Hematopoietic multipotent progenitor cell (in vitro differentiated cells): ENCODE results near the gene SLC1A7. TPM values are rescaled to one million over a fixed set of nuclear protein-coding genes. Genes with fewer than 3 reads are reported as not detected.

Source experiments
- DNase-seq, 3 donors: peaks; one replicate each; pipeline ENCODE4 v3.0.0-alpha.2; 2011 to 2015; ENCODE audit warnings: low read depth in 2 of 3, low spot score in 2 of 3
- total RNA-seq: library from RNA; depleted of rRNA; stranded (reverse); fragments of >200 nt; gene quantifications from one replicate; pipeline ENCODE4 v1.2.3, GENCODE V29; 2012

Gene SLC1A7
- total RNA-seq, 1 donor = not detected

DNA sequence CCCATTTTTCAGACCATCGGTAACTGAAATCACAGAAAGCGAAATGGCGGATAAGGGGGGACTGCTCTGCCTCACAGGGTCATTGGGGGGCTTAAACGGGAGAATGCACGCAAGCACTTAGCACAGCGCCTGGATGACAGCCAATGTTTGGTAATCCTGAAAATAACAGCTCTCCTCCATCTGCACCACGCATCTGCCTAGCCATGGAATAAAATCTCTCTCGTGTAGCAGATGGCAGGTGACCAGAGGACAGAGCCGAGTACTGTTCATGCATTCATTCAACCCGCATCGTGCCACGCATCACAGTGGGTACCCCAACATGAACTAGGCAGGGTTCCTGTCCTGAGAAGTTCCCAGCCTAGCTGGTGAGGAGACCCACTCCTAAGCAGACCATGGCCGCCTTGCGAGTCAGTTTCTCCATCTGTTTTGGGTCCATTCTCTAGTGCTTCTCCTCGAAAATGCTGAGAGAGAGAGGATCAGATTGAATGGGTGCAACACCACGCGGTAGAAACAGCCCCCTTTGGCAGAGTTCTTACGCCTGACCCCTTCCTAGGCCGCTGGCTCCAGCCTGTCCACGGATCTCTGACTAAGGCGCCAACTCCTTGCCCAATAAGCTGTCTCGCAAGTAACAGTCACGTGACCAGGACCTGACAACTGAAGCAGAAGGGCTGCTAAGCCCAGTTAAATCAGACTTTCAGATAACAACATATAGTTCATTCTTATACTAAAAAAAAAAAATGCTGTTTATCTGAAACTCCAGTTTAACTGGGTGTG, 7.3 kb downstream of the SLC1A7 start:
- no peak for DNase-seq

- DNase-seq = no peak
Observed at GRCh38 chr1:53134042-53134485, 8.4 kb downstream of the SLC1A7 start.

DNA sequence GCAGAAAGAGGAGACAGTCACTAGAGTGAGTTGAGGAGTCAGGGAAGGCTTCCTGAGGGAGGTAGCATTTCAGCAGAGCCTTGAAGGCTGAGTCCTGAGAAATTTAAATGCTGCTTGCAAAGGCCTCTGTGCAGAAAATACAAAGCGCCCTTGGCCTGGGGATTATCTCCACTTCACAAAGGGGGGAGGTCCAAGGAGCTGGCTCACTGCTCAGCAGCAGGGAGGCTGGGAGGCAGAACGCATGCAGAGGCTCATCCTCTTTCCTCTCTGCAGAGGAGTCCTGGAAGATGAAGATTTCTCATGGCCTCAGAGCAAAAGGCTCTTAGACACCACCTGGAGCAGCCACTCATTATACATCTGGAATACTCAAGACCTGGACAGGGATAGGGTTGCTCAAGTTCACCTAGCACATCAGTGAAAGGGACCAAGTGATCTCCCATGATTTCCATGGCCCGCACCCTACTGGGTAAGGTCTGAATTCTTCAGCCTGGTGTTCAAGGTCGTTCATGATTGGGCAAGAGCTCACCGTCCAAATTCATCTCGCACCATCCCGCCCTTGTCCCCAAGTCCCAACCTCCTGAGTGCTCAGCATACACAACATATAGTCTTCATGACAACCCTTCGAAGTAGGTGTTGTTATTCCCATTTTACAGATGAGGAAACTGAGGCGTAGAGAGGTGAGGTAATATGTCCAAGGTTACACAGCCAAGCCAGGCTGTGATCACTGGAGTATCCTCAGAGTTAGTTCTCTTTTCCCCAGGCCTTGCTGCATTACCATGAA, 9.0 kb downstream of the SLC1A7 start:
- no peak for DNase-seq

DNA sequence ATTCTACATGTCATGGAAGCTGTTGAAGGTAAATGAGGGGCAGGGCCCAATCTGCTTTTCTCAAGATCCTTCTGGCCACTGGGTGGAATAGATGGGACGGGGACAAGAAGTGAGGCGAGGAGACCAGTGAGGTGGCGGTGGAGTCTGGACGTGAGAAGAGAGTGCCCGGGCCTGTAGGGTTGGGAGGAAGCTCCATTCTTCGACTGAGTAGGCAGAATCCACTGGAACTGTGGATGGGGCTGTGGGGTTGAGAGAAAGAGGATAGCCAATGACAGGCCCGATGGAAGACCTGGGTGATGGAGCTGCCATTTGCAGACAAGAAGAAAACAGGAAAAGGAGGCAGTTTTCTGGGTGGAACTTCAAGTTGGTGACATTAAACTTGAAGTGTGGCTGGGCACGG, 10.3 kb downstream of the SLC1A7 start:
- DNase-seq = no peak

DNA sequence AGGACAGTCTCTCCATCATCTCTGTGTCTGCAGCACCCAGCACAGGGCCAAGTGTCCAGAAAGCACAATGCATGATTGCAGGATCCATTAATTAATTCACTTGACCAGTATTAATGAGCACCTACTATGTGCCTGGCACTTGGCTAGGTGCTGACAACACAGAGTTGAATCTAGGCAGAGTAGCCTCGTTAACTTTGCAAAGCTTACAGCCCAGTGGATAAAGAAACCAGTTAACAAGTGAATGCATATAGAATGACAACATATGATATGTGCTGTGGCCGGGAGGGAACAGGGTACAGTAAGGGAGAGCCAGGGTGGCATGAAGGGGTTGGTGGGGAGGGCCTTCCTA, 10.9 kb downstream of the SLC1A7 start:
- DNase-seq = no peak

- no peak for DNase-seq
Observed at GRCh38 chr1:53130878-53131589, 11.4 kb downstream of the SLC1A7 start.

DNA sequence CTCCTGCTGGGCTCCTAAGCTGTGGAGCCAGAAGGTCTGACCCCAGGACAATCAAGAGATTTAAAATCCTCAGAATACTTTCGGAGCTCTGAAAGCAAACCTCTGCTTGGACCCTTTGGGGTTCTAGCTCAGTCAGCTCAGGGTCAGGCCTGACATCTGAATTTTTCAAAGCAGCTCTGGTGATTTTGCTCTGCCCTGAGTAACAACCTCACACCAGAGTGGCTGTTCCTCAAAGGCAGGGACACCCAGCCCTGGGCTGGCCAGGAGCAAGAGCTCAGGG, 11.9 kb downstream of the SLC1A7 start:
- DNase-seq = no peak

- DNase-seq = no peak
Observed at GRCh38 chr1:53129891-53130597, 12.4 kb downstream of the SLC1A7 start.

DNA sequence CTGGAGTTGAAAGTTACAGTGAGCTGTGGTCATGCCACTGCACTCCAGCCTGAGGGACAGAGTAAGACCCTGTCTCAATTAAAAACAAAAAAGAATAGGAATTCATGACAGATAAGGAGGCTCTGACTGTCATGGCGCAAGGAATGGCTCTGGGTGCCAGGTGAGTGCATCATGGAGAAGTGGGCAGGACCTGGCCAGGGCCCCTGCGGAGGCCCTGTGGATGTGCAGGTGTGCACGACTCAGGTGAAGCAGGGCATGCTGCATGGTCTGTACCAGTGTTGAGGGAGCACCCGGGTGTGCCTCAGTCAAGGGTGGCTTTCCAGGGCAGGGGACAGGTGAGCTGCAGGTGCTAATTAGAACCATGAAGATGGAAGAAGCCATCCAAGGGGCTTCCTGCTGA, 14.0 kb downstream of the SLC1A7 start:
- DNase-seq = no peak

DNA sequence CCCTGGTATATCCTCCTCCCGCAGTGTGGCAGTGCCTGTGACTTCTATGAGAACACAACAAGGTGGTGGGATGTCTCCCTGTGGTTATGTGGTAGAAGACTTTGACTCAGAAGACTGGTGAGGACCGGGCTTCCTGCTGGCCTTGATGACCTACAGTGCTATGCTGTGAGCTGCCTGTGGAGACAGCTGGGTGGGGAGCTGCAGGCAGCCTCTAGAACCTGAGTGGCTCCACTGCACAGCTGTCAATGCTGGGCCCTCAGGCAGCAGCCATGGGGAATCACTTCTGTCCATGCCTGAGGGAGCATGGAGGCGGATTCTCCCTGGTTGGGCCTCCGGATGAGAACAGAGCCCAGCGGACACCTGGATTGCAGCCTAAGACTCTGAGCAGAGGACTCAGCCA, 14.9 kb downstream of the SLC1A7 start:
- DNase-seq = no peak

GRCh38 chr1:53126495-53126894, 15.9 kb downstream of the SLC1A7 start:
- DNase-seq = no peak

GRCh38 chr1:53125623-53126360, 16.6 kb downstream of the SLC1A7 start:
- DNase-seq = no peak

DNA sequence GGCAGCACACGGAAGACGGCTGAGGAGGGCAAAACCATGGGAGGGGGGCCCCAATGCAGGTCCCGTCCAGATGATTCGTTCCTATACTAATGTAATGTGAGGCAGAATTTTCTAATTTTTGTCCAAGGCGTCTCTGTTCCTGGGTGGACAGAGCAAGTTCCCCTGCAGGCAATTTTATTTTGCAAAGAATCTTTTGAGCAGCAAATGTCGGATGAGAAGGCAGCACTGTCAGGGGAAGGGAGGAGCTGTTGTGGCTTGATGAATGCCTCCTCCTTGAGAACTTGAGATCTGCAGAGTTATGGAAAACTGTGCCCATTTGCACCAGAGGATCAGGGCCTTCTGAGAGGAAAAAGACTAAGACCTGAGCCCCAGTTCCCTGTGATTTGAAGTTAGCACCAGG, 17.3 kb downstream of the SLC1A7 start:
- DNase-seq = no peak

DNA sequence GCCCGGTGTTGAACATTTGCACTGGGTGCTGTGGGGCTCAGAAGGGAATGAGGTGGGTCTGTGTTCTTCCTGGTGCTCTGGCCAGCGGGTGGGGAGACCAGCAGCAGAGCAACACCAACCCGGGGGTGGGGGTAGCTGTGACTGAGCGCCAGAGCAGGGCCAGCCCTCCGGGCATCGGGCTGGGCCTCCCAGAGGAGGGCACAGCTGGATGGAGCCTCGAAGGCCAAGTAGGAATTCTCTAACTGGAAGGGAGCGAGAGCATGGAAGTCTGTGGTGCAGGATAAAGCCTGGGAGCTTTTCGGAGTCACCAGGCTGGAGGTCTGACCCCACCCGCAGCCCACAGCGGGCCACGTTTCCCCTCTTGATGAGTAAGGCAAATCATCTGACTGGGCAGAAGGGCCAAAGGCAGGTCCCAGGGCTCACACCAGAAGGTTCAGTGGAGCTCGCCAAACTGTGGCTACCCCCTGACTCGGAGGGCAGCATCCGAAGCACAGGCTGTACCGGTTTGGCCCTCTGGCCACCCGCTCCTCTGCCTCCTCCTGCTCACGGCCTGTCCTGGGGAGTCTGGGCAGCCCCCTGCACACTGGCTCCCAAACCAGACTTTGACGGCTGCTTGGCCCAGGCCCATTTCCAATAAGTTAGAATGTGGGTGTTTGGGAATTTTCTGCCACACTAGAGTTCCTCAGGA, 18.8 kb downstream of the SLC1A7 start:
- DNase-seq = no peak

DNA sequence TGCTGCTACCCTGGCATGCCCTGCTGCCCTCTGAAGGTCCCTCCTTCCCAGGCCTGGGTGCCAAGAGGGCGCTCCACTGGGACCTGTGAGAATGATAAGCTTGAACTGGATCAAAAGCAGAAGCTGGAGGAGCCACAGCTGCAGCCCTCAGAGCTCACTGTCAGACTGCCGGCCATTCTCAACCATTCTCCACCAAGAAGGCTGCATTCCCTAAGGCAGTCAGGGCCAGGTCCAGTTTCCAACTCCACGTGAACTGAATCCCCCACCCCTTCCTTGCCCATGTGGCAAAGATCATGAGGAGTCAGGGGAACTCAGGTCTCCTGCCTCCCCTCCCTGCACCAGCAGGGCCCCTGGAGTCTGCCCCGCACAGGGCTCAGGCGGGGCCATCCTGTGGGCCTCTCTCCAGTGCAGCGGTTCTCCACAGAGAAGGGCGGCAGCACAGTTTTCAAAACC, 19.5 kb downstream of the SLC1A7 start:
- no peak for DNase-seq

DNA sequence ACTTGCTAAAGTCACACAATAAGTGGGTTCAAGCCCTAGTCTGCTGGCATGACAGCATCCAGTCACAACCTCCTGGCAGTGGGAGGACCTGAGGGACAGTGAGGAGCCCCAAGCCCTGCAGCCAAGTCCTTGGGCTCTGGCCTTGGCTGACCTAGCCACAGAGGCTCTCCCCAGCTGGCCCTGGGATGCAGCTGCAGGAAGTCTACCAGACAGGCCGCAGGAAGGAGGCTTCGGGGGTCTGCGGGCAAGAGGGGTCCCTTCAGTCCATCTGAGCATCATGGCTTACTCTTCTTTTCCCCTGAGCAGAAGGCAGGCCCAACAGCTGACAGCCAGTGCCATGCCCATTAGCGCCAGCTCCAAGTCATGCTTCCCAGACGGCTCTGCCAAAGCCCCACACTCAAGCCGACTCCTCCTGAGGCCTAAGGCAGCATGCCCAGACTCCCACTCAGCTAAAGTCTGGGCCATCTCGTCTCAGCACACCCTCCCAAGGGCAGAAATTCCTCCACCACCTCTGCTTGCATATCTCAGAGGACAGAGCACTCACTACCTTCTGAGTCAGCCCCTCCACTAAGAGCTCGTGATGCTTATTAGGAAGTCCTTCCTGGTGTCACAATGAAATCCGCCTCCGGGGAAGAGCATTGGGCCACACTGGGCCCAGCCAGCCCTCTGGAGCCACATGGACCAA, 20.1 kb downstream of the SLC1A7 start:
- no peak for DNase-seq

DNA sequence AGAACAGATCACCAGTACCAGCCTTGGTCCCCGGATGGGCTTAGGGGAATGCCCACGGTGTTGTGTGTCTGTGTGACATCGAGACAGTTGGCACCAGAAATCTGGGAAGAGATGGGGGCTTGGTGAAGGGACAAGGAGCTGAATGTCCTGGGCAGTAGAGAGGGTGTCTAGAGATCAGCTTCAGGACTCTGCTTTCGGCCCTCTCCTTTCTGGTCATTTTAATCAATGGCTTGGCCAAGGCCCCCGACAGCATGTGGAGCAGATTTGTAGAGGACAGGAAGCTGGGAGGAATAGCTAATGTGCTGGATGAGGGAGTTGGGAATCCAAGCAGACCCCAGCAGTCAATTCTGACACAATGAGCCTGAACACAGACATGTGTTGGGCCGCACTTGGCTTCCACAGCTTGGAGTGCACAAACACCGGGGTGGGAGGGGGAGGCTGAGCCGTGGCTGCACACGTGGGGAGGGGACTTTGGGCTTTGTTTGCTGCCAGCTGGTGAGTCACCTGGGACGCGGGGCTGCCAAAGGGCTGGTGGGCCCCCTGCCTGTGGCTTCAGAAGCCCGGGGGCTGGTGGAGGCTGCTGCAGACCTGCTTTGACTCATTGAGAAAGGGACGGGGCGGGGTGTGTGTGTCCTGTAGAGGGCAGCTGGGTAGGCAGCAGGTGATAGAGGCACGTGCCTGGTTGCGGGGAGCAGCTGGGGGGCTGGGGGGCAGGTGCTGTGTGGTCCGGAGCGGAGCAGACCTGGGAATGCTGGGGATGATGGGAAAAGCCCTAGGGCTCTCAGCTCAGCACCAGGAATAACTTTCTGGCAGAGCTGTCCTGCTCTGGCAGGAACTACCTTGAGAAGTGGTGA, 20.9 kb downstream of the SLC1A7 start:
- DNase-seq = no peak

DNA sequence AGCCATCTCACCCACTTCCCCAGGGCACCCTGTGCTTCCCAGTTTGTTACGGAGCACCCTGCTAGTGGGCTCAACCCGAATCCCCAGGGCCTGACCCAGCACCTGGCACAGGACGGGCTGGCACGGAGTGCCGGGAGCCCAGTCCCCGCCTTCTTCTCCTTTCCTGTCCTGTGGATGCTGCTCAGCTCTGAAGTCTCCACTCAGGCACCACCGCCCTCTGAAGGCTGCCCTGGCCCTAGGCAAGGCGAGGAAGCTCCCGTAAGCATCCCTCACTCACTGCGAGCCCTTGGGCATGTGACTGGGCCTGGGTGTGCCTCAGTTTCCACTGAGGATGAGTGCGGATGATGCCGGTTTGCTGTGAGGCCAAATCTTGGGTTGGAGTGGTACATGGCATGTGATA, 21.8 kb downstream of the SLC1A7 start:
- DNase-seq = no peak
